ENCODE measurements around the gene BCAR3.
"Not testable (repeated sequence)": the region's sequence is repeated elsewhere in the genome, so short reads cannot be mapped to it uniquely, and the experiment has no call there.

BCAR3 gene

DNA sequence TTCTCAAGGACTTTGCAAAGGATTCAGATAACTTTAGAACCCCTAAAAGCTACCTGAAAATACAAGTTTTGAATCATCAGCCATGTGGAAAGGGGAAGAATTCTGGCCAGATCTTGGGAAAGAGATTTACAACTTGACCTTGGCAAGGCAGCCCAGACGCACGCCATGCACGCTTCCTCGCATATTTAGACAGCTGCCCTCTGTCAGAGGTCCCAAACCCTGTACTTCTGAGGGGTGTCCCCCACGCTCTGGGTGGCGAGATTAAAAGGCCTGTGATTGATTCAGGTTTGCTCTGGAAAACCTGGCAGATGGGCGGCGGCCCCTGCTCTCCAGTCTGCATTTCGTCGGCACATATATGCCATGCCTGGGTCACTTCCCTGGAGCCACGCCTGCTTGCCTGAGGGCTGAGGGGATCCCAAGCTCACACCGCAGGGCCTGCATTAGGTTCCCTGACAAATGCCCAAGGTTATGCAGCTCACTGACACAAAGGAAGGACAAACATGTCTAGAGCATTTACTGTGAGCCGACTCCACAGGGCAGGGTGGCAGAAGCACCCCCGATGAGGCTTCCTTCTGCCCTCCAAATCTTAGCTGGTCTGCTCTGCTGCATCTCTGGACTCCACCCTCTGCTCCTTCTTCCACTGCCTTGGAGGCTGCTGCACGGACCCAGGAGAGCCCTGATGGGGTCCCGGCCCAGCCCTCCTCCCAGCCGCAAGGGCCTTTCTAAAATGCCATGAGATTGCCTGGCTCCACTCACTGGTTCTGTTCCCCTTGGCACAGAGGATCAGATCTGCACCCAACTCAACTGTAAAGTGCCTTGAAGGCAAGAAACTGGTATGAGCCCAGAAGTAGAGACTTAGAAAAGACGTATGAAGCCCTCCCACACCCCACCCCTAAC is 103.9 kb downstream of the BCAR3 start:
- no peak for DNase-seq (ENCODE audit: low read depth in 3 of 3)

DNA sequence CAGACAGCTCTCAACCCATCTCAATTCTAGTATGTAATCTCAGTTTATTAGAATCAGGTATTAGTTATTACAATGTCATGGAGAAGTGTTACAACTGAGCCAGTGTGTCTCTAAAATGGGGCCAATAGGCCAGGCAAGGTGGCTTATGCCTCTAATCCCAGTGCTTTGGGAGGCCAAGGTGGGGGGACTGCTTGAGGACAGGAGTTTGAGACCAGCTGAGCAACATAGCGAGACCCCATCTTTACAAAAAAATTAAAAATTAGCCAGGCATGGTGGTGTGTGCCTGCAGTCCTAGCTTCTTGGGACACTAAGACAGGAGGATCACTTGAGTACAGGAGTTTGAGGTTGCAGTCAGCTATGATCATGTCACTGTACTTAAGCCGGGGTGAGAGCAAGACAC is 104.9 kb downstream of the BCAR3 start:
- no peak for DNase-seq (ENCODE audit: low read depth in 3 of 3)

DNA sequence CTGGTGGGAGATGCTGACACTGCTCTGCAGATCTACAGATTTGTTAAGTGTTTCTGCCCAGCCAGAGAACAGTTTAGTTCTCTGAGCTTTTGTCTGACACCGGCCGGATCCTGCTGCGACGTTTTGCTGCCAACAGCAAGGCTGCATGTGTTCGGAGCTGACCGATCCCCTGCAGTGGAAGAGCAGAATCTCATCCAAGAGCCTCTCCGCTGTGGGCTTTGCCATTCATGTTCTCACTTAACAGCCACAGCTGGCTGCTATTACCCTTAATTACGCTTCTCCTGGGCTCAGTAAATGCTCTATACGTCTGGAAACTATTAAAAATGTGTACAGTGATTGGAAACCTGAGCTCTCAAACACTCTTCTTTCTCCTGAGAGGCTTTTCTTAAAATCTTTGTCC is 105.3 kb downstream of the BCAR3 start:
- DNase-seq (ENCODE audit: low read depth in 3 of 3), result no peak

DNA sequence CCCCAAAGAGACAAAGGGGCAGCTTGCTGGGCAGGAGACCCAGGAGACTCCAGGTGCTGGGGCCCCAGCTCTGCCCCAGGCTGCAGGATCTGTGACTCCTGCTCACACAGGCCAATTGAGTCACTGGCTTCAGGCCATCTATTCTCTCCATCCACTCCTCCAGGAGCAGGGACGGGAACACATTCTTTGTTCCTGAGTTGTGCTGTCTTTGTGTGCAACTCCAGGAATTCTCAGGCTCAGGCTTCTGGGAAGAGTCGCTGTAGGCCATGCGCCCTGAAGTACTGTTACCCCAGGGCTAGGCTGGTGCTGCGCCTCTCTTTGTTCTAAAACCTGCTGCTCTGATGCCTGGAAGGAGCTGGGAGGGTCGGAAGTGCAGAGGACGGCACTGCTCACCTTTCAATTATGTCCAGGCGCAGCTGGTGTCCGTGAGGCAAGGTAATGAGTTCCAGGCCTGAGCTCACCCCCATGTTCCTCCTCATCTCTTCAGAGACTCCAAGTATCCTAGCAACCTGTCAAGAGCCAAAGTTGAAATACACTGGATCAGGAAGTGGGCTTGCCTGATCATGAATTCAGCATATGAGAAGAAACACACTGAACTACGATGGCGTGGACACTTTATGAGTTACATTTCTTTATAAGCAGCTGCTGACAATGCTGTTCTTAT is 105.9 kb downstream of the BCAR3 start:
- DNase-seq (ENCODE audit: low read depth in 3 of 3), result no peak

DNA sequence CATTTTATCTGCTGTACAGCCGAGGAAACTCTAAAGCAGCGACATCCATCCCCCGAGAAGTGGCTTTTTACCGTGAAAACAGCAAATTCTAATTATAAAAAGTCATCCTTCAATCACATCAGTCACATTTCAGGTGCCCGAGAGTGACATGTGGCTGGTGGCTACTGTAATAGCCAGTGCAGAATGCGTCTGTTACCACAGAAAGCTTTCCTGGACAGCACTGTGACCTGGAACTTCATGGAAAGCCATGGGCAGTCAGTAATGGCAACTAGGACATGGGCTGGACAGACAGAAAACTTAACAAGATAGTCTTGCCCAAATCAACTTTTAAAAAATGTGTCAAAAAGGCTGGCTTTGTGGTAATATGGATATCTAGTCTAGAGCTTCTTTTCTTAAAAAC is 106.6 kb downstream of the BCAR3 start:
- no peak for DNase-seq (ENCODE audit: low read depth in 3 of 3)

DNA sequence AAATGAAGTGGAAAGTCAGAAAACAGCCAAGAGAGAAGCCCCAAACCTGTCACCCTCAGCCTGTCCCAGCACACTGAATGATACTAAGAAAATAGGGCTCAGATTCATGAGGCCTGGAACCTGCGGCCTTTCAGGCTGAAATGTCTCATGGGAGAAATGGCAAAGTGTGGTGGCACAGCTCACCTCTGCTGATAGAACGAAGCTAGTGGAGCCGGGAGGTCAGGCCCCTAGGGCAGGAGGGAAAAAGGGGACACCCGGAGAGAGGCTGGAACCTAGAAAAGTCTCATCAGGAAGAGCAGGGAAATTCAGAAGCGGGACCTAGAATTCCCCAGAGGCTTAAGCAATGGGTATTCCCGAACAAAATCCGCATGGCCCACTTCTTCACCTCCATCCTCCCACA is 107.1 kb downstream of the BCAR3 start:
- no peak for DNase-seq (ENCODE audit: low read depth in 3 of 3)

DNA sequence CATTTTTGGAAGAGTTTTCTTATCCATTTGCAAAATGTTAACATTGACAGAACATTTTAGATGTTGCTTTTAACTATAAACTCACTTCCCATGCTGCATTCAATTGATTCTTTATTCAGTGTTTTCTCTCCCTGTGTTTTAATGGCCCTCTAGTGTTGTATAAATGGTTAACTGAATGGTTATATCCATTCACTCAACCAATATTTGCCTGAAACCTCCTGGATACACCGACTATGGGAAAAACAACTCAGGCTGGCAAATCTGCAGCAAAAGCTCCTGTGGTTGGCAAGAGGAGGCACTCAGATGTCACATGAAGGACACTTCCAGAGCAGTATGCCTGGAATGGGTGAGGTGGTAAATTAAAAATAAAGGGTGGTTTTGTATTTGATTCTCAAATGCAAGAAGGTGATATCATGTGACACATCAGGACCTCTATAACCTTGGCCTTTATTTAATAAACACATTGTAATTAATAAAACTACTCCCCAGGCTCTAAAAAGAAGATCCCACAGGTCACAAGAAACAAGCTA is 107.6 kb downstream of the BCAR3 start:
- DNase-seq (ENCODE audit: low read depth in 3 of 3), result no peak

DNA sequence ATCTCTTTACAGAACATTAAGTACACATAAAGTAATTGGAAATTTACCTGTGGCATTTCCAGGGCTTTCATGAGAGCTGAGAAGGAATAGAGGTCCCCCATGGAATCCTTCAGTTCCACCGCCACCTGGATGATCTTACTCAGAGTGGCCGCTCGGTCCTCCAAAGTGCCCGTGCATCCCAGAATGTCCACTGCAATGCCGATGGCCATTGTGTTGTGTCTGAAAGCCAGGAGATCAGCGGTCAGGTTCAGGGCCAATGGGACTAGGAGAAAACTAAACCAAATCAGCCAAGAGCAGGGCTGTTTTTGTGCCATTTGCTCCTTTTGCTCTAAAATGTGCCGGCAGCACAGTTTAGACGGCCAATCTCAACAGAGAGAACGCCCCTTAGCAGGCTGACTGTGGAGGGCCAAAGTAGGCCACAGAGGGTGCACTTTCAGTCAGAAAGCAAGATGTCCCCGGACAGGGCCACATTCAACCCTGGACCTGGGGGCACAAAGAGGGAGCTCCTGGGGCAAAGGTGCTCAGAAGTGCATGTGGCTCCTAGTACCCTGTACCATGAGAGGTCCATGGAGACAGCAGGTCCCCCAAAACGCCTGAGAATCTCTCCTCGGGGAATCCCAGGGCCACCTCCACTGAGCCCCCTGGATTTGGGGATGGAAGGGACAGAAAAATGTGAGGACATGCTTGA is 109.9 kb downstream of the BCAR3 start:
- DNase-seq (ENCODE audit: low read depth in 3 of 3), result no peak

DNA sequence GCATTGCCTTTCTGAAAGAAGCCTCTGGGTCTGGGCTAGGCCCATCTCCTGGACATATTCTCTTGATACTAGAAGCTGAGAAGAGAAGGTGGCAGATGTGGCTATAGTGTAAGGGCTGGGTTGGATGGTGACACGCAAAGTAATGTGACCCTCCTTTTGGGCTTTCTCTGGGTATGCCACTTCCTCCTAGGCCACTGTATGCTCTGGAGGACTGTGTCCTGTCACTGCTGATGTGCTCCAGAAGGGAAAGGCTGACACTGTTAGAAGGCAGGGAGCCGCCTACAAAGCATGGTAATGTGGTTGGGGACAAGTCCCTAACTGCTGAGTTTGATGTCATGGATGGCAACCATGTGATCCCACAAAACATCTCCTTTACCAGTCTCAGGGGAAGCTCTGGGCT is 112.1 kb downstream of the BCAR3 start:
- no peak for DNase-seq (ENCODE audit: low read depth in 3 of 3)

DNA sequence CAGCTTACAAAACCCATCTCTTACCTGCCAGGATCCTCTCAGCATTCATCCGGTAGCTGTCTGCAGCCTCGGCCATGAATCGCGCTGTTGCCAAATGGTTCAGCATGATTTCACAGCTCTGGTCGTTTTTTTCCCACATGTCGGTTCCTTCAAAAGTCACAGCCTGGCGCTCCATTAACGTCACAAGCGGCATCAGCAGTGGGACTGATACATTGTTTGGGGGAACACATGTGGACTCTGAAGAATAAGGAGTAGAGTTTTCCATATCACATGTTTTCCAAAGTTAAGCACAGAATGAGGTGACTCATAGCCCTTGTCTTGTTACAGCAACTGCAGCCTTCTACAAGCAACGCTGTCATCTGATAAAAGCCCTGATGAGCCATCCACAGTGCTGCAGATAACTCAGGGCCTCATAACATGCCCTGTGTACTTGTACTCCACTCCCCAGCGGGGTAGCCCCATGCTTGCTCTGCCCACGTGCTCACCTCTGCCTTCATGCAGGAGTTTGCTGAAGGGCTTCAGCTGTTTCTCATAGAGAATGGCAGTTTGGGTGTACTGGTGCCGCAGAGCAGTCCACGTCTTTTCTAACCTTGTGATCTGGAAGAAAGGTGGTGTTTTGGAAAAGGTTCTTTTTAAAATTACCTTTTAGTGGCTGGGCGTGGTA is 114.2 kb downstream of the BCAR3 start:
- DNase-seq (ENCODE audit: low read depth in 3 of 3), result no peak

DNA sequence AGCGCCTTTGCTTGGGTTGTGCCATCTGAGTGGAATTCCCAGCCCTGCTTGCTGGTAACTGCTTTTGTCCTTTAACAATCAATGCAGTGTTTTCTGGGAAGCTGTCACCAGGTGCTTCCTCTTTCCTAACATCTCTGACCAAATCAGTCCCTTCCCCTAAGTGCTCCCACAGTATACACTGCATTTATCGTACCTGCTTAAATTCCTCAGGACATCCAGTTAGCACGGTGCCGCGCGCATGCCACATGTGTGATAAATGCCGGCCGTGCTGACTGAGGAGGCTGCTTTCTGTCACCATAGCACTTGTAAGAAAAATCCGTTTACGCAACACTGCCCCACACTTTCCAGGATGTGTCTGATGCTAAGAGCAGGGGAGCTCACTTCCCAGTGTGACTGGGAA is 115.4 kb downstream of the BCAR3 start:
- no peak for DNase-seq (ENCODE audit: low read depth in 3 of 3)

DNA sequence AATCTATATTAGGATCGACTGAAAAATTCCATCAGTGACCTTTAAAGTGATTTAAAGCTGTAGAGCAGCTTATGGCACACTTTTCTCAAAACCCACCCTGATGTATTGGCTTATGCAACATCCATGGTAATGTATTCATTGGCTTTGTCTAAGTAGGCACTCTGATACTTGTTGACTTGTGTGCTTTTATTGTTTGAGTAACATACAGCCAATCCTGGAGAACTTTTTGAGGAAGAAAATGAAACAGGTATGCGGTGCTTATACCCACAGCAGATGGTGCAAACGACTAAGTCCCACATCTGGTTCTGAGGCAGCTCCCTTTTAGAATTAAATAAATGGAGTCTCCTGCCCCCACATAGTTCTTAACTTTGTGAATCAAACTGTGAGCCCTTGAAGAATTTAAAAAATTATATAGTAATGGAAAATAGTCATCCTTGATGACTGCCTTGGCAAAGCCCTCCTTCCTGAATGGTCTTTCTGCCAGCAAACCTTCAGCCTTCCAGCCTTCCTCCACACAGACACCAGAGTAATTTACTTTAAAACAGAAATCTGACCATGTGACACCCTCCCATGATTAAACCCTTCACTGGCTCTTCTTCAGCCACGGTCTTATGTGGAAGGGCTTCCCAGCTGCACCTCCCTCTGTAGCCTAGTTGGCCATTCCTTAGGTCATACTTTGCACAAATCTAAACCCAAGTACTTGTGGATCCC is 116.0 kb downstream of the BCAR3 start:
- DNase-seq (ENCODE audit: low read depth in 3 of 3), result no peak

DNA sequence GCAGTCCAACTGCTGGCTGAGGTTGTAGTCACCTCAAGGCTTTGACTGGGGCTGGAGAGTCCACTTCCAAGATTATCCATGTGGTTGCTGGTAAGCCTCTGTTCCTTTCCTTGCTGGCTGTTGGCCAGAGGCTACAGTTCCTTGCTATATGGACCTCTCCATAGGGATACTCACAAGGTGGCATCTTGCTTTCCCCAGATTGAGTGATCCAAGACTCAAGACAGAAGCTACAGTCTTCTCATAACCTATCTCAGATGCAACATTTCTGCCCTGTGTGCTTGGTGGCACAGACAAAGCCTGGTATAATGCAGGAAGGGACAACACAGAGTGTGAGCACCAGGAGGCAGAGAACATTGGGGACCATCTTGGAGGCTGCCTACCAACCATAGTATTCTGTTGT is 121.9 kb downstream of the BCAR3 start:
- no peak for DNase-seq (ENCODE audit: low read depth in 3 of 3)

DNA sequence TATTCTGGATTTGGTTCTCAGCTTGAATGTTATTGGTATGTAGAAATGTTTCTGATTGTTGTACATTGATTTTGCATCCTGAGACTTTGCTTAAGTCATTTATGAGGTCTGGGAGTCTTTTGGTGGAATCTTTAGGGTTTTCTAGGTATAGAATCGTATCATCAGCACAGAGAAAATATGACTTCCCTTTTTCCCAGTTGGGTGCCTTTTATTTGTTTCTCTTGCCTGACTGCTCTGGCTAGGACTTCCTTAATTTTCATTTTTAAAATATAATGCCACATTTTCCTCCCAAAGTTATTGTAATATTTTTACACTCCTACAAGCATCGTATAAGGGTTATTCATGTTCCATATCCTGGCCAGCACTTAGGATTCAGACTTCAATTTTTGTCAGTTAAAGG is 122.6 kb downstream of the BCAR3 start:
- no peak for DNase-seq (ENCODE audit: low read depth in 3 of 3)

DNA sequence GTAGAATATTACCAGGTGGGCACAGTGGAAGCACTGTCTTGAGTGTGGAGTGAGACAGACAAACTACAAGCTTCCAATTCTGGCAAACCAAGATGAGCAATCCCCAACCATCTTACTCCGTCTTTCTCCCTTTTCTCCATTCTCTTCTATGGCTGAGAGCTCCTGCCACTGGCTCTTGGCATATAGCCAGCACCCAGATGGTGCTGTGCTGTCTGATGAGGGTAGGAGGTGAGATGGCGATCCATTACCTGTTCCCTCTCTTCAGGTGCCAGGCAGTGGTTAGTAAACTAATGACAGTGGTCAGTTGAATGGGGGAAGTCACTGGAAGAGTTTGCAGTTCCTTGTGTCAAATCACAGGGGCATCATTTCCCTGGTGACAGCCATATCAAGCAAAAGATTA is 125.3 kb downstream of the BCAR3 start:
- no peak for DNase-seq (ENCODE audit: low read depth in 3 of 3)

DNA sequence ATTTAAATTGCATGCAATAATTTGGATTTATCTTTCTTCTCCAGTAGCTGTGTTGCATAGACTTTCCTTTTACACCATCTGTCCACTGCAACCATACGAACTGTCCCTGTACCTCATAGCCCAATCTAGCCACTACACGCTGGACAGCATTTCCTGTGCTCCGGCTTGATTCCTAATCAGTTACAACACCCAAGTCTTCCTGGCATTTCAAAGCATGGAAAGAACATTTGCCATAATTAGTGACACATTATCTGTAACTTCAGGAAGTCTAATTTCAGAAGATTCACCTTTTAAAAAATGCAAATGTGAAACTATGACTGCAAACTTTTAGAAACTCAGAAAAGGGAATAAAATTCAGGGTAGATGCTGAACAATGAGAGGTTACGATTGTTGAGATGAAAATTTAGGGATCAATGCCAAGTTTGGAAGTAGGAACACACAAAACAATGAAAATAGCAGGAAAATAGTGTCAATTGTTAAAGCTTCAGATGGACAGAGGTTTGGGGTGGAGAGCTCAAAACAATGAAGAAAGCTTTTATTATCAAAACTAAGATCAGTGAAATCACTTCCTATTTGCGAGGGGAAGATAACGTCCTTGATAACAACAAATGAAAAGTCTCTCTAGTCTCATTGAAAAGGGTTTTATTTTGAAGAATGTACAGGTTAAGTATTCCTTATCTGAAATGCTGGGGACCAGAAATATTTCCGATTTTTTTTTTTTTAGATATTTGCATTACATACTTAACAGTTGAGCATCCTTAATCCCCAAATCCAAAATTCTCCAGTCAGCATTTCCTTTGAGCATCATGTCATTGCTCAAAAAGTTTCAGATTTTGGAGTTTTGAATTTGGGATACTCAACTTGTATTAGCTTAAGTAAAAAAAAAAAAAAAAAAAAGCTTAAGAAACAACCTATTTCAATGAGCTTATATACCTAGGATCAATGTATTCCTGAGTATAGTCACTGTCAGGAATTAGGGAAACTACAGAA is 126.5 kb downstream of the BCAR3 start:
- no peak for DNase-seq (ENCODE audit: low read depth in 3 of 3)

DNA sequence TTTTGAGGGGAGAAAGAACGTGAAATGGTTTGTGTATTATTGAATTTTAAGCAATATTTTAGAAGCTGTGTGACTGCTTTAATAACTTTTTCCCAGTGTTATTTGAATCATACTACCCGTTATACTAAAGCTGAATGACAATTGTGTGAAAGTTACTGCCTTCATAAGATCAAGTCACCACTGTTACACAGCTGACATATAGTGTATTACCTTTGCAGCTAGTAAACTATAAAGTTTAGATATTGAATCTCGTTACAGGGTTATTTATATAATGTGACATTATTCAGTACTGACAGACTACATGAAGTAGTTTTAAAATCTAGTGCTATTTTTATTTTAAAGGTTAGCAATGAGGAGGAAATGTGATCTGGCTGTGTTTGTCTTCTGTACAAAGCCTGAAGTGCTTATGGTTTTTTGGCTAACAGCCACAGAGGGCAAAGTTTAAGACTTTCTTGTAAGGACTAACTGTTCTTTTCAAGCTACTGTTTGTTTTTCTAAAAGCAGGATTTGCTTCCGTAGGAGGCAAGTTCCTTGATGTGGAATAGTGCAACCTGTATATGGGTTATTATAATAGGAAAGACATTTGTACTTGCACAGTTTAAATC is 127.6 kb downstream of the BCAR3 start:
- DNase-seq (ENCODE audit: low read depth in 3 of 3), result not testable (repeated sequence)

DNA sequence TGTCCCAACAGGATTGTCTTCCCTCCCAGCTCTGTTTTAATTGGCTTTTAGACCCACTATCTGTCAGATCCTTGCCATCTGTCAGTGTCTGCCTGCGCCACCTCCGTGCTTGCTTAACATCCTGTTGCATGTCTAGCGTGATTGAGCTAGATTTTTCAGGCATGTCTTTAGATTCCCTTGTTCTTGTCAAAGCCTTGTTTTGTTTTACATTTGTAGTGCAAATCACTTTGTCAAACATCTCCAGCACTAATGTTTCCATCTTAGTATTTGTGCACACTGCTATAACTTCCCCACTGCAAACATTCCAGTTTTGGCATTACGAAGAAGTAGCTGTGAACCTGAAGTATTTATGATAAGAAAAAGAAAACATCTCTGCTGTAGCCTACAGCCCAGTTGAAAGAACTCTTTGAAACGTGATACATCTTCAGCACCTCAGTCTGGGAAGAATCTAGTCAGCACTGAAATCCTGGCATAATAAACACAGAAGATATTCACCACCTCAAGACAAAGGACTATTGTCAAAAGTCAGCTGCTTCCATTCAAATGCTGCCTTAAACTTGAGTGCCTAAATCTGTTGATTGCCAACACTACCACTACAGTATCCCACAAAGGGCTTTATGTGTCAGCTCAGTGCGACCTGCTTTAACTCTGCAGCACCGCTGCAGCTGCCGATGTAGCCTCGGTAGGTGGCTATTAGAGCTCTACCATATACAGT is 128.7 kb downstream of the BCAR3 start:
- DNase-seq (ENCODE audit: low read depth in 3 of 3), result no peak

DNA sequence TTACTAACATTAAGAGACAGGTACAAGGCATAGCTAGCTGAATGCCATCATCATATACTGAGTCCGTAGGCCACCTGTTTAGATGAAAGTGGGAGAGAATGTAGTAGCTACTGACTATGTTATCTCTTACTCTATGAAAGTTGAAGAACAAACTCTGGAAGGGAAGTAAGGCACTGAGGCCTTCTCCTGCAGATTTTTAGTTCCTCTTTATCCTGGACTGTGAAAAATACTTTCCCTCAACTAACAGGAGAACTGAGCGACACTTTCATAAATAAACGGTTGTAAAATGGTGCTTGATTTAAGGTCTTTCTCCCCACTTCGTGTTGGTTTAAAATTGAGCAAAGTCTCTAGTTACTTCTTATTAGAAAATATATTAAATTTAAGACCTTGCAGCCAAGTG is 131.8 kb downstream of the BCAR3 start:
- no peak for DNase-seq (ENCODE audit: low read depth in 3 of 3)

All from stimulated activated CD4-positive, alpha-beta T cell treated with anti-CD3 and anti-CD28 coated beads, TNF-alpha, amount 100 ng/mL, for 4 hours (primary cell).